ENCODE measurements around the gene UMAD1. TPM values are rescaled to one million over a fixed set of nuclear protein-coding genes. Genes with fewer than 3 reads are reported as not detected.

The UMAD1 gene
- total and polyA plus RNA-seq, 10 donors: 7.6 to 21.2 (median 14.2) TPM

DNA sequence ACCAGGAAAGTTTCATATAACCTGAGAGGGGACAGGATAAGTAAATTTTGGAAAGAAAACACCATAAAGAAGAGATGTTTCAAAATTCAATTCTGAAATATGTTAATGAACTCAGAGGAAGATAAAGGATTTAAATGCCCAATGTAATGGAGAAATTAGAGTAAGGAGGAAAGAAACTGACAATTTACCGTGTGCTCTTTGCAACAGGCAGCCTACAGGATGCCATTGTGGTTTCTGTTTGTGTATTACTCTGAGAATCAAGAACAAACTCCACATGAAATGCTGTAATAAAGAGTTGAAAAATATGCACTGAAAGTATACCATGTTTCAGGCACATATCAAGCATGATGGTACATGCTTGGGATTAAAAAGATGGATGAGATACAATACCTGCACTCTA lies 283.3 kb downstream of the UMAD1 start:
- 19 to 37% (median 24%) methylated on average over 1 of the region's 1 CpG for WGBS, 5 donors
- no peak overlapping the region for H3K27ac ChIP-seq
- intact Hi-C loops (cut with DNase I; ENCODE audit: low total_unique reads): no loop called here
- no peak overlapping the region for H3K4me3 ChIP-seq
- H3K9me3 ChIP-seq: no peaks in the 10 kb centered on the region
- H3K36me3 ChIP-seq: no peaks in the 10 kb centered on the region
- peaks cover 0 to 52% (median 15%) of the 10 kb centered on the region in 6 donors for H3K4me1 ChIP-seq
- H3K27me3 ChIP-seq (replicated peaks in 1 of 7): no peaks in the 10 kb centered on the region
- no peak for DNase-seq
- TF ChIP-seq POLR2AphosphoS5 (IDR thresholded peaks at IDR 0.05) (no peak), POLR2A (IDR thresholded peaks at IDR 0.05) (no peak), CTCF (IDR thresholded peaks at IDR 0.05 in 8 of 11, conservative IDR thresholded peaks at IDR 0.05 in 3 of 11) (no peak)

DNA sequence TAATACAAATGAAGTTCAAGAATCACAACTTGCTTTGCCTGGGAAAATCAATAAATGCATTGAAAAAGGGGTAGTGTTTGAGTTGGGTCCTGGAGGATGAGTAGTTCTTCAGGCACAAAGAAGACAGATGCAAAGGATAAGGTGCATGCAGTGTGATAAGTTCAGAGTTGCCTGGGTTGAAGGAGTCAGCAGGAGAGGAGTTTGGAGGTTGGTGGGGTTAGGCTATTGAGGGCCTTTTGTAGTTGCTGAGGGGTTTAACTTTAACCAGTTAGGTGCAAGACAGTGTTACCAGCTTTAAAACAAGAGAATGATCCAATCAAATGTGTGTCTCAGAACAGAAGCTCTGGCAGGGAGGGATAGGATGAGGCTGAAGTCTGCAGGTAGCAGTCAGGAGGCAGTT lies 283.8 kb downstream of the UMAD1 start:
- TF ChIP-seq POLR2AphosphoS5 (IDR thresholded peaks at IDR 0.05) (no peak), POLR2A (IDR thresholded peaks at IDR 0.05) (no peak), CTCF (IDR thresholded peaks at IDR 0.05 in 8 of 11, conservative IDR thresholded peaks at IDR 0.05 in 3 of 11) (no peak)
- intact Hi-C loops (cut with DNase I; ENCODE audit: low total_unique reads): no loop called here
- Histone ChIP-seq H3K4me1 (peaks cover 0 to 47% (median 15%) of the 10 kb centered on the region in 6 donors), H3K36me3 (no peaks in the 10 kb centered on the region), H3K9me3 (no peaks in the 10 kb centered on the region), H3K27me3 (replicated peaks in 1 of 7) (no peaks in the 10 kb centered on the region), H3K4me3 (no peak overlapping the region), H3K27ac (no peak overlapping the region)
- DNase-seq: no peak

Small RNAs within 50 kb of the gene (small RNA-seq; reads per million reads assigned to genes)
- gene RNU6-534P: 0 reads per million in 4 donors

Other genes with a start within 250 kb of the UMAD1 start
- under 1 TPM; 0.20 to 0.94 (median 0.66) TPM for gene COL28A1, start 104.9 kb upstream of the UMAD1 start, total RNA-seq
- gene COL28A1, start 104.9 kb upstream of the UMAD1 start, polyA plus RNA-seq: 1 to 10 TPM in 1 of 3 donors, under 1 TPM in 2; 0.08 to 1.6 (median 0.28) TPM
- 100 to 1,000 TPM in 1 of 7 donors, 10 to 100 TPM in 6; 36.5 to 104 (median 49.5) TPM for gene MIOS, start 73.9 kb upstream of the UMAD1 start, total RNA-seq
- gene MIOS, start 73.9 kb upstream of the UMAD1 start, polyA plus RNA-seq: 10 to 100 TPM; 18.0 to 21.0 (median 18.9) TPM
- gene RPA3, start 77.9 kb downstream of the UMAD1 start, total RNA-seq: 10 to 100 TPM; 18.0 to 32.1 (median 25.4) TPM
- 10 to 100 TPM; 28.3 to 41.8 (median 41.0) TPM for gene RPA3, start 77.9 kb downstream of the UMAD1 start, polyA plus RNA-seq